Adrenal gland (tissue), 5 donors: ENCODE measurements around the gene JAK3.

Source experiments
- POLR2A ChIP-seq, 2 donors: fragments of 450-650 bp; IDR thresholded peaks; one replicate each; pipeline ENCODE4 v1.6.1; 2017; ENCODE audit warnings: antibody characterized with exemption in 2 of 2, mild to moderate bottlenecking in 2 of 2, moderate library complexity in 1 of 2
- TF ChIP-seq, protein P1 (sequence below), 6 experiments: fragments of 450-650 bp in 4 of 6; fragments of 200-600 bp in 2 of 6; sonication (generic) in 1 of 6; IDR thresholded peaks; 1 replicate in 5 of 6; 2 replicates in 1 of 6; pipeline versions ENCODE4 v1.5.1 to v1.8.0; 2016 to 2021; ENCODE audit warnings: antibody characterized with exemption in 6 of 6, mild to moderate bottlenecking in 2 of 6, moderate library complexity in 1 of 6
- donor health status: DM: no; HTN: no; CAD: no.

- TF ChIP-seq, protein P1, sequence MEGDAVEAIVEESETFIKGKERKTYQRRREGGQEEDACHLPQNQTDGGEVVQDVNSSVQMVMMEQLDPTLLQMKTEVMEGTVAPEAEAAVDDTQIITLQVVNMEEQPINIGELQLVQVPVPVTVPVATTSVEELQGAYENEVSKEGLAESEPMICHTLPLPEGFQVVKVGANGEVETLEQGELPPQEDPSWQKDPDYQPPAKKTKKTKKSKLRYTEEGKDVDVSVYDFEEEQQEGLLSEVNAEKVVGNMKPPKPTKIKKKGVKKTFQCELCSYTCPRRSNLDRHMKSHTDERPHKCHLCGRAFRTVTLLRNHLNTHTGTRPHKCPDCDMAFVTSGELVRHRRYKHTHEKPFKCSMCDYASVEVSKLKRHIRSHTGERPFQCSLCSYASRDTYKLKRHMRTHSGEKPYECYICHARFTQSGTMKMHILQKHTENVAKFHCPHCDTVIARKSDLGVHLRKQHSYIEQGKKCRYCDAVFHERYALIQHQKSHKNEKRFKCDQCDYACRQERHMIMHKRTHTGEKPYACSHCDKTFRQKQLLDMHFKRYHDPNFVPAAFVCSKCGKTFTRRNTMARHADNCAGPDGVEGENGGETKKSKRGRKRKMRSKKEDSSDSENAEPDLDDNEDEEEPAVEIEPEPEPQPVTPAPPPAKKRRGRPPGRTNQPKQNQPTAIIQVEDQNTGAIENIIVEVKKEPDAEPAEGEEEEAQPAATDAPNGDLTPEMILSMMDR (IDR thresholded peaks at IDR 0.05): no peak
- no peak for TF ChIP-seq POLR2A (IDR thresholded peaks at IDR 0.05)
These were observed 31.7 kb upstream of the JAK3 start for GRCh38 chr19:17879466-17879865.
